ENCODE measurements around the gene ZNF407. TPM values are rescaled to one million over a fixed set of nuclear protein-coding genes. Genes with fewer than 3 reads are reported as not detected.

ZNF407 gene
- total and polyA plus RNA-seq, 2 experiments from 2014 or later, result 2.1 to 10.4 TPM

GRCh38 chr18:75097491-75098225, 500.0 kb downstream of the ZNF407 start:
- no peak overlapping the region for H3K4me3 ChIP-seq
- H3K79me2 ChIP-seq (replicated peaks; ENCODE audit: insufficient read depth), result no peaks in the 10 kb centered on the region
- Mint-ChIP-seq H3K27ac (no peak overlapping the region), H3K9me3 (peaks cover 28% of the 10 kb centered on the region), H3K4me1 (peaks cover 3% of the 10 kb centered on the region; the same call in 2 of the 3 replicates), H3K27me3 (ENCODE audit: insufficient read depth, low read depth, poor library complexity) (peaks cover 3% of the 10 kb centered on the region), H3K4me3 (no peak overlapping the region), H3K36me3 (ENCODE audit: low read depth) (peaks cover 10% of the 10 kb centered on the region)
- no peaks in the 10 kb centered on the region for H3F3A ChIP-seq (replicated peaks; ENCODE audit: low read depth)
- no peaks in the 10 kb centered on the region for H4K20me1 ChIP-seq (replicated peaks; ENCODE audit: insufficient read depth)
- no peaks in the 10 kb centered on the region; the same call in 1 of the 2 replicates for H3K36me3 ChIP-seq (ENCODE audit: insufficient read depth)
- DNase-seq (ENCODE audit: low spot score) (no peak), ATAC-seq (no peak)
- H3K4me1 ChIP-seq (ENCODE audit: insufficient read depth), result no peaks in the 10 kb centered on the region
- H3K4me2 ChIP-seq, result no peak overlapping the region
- H3K9me2 ChIP-seq (ENCODE audit: insufficient read depth), result peaks cover 5% of the 10 kb centered on the region; the same call in 1 of the 2 replicates
- no peak overlapping the region for H2AFZ ChIP-seq
- TF ChIP-seq ZNF114 (CRISPR knock-in tag; IDR thresholded peaks at IDR 0.05) (no peak), ZNF331 (CRISPR knock-in tag; IDR thresholded peaks at IDR 0.05; ENCODE audit: low read depth) (no peak), EZH2phosphoT487 (IDR thresholded peaks at IDR 0.05; ENCODE audit: unreplicated experiment) (no peak), NANOG (IDR thresholded peaks at IDR 0.05; ENCODE audit: borderline replicate concordance) (no peak), CTCF (conservative IDR thresholded peaks at IDR 0.05; ENCODE audit: low read depth in 2 of 2) (no peak), CREB1 (CRISPR knock-in tag; IDR thresholded peaks at IDR 0.05; ENCODE audit: low read depth) (no peak)
- TF ChIP-seq, protein P1, sequence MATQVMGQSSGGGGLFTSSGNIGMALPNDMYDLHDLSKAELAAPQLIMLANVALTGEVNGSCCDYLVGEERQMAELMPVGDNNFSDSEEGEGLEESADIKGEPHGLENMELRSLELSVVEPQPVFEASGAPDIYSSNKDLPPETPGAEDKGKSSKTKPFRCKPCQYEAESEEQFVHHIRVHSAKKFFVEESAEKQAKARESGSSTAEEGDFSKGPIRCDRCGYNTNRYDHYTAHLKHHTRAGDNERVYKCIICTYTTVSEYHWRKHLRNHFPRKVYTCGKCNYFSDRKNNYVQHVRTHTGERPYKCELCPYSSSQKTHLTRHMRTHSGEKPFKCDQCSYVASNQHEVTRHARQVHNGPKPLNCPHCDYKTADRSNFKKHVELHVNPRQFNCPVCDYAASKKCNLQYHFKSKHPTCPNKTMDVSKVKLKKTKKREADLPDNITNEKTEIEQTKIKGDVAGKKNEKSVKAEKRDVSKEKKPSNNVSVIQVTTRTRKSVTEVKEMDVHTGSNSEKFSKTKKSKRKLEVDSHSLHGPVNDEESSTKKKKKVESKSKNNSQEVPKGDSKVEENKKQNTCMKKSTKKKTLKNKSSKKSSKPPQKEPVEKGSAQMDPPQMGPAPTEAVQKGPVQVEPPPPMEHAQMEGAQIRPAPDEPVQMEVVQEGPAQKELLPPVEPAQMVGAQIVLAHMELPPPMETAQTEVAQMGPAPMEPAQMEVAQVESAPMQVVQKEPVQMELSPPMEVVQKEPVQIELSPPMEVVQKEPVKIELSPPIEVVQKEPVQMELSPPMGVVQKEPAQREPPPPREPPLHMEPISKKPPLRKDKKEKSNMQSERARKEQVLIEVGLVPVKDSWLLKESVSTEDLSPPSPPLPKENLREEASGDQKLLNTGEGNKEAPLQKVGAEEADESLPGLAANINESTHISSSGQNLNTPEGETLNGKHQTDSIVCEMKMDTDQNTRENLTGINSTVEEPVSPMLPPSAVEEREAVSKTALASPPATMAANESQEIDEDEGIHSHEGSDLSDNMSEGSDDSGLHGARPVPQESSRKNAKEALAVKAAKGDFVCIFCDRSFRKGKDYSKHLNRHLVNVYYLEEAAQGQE (IDR thresholded peaks at IDR 0.05; ENCODE audit: unreplicated experiment), result no peak
- TF ChIP-seq, protein P2, sequence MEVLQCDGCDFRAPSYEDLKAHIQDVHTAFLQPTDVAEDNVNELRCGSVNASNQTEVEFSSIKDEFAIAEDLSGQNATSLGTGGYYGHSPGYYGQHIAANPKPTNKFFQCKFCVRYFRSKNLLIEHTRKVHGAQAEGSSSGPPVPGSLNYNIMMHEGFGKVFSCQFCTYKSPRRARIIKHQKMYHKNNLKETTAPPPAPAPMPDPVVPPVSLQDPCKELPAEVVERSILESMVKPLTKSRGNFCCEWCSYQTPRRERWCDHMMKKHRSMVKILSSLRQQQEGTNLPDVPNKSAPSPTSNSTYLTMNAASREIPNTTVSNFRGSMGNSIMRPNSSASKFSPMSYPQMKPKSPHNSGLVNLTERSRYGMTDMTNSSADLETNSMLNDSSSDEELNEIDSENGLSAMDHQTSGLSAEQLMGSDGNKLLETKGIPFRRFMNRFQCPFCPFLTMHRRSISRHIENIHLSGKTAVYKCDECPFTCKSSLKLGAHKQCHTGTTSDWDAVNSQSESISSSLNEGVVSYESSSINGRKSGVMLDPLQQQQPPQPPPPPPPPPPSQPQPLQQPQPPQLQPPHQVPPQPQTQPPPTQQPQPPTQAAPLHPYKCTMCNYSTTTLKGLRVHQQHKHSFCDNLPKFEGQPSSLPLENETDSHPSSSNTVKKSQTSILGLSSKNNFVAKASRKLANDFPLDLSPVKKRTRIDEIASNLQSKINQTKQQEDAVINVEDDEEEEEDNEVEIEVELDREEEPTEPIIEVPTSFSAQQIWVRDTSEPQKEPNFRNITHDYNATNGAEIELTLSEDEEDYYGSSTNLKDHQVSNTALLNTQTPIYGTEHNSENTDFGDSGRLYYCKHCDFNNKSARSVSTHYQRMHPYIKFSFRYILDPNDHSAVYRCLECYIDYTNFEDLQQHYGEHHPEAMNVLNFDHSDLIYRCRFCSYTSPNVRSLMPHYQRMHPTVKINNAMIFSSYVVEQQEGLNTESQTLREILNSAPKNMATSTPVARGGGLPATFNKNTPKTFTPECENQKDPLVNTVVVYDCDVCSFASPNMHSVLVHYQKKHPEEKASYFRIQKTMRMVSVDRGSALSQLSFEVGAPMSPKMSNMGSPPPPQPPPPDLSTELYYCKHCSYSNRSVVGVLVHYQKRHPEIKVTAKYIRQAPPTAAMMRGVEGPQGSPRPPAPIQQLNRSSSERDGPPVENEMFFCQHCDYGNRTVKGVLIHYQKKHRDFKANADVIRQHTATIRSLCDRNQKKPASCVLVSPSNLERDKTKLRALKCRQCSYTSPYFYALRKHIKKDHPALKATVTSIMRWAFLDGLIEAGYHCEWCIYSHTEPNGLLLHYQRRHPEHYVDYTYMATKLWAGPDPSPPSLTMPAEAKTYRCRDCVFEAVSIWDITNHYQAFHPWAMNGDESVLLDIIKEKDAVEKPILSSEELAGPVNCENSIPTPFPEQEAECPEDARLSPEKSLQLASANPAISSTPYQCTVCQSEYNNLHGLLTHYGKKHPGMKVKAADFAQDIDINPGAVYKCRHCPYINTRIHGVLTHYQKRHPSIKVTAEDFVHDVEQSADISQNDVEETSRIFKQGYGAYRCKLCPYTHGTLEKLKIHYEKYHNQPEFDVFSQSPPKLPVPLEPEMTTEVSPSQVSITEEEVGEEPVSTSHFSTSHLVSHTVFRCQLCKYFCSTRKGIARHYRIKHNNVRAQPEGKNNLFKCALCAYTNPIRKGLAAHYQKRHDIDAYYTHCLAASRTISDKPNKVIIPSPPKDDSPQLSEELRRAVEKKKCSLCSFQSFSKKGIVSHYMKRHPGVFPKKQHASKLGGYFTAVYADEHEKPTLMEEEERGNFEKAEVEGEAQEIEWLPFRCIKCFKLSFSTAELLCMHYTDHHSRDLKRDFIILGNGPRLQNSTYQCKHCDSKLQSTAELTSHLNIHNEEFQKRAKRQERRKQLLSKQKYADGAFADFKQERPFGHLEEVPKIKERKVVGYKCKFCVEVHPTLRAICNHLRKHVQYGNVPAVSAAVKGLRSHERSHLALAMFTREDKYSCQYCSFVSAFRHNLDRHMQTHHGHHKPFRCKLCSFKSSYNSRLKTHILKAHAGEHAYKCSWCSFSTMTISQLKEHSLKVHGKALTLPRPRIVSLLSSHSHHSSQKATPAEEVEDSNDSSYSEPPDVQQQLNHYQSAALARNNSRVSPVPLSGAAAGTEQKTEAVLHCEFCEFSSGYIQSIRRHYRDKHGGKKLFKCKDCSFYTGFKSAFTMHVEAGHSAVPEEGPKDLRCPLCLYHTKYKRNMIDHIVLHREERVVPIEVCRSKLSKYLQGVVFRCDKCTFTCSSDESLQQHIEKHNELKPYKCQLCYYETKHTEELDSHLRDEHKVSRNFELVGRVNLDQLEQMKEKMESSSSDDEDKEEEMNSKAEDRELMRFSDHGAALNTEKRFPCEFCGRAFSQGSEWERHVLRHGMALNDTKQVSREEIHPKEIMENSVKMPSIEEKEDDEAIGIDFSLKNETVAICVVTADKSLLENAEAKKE (CRISPR knock-in tag; IDR thresholded peaks at IDR 0.05), result no peak
- no peak overlapping the region for H3K27ac ChIP-seq (ENCODE audit: low read depth)
- no peaks in the 10 kb centered on the region for H3K27me3 ChIP-seq (ENCODE audit: insufficient read depth)
